ENCODE data around the gene CPSF7. TPM values are rescaled to one million over a fixed set of nuclear protein-coding genes. Genes with fewer than 3 reads are reported as not detected.

CPSF7 gene
- total RNA-seq, 1 experiment from 2014 or later, result 51.1 TPM

DNA sequence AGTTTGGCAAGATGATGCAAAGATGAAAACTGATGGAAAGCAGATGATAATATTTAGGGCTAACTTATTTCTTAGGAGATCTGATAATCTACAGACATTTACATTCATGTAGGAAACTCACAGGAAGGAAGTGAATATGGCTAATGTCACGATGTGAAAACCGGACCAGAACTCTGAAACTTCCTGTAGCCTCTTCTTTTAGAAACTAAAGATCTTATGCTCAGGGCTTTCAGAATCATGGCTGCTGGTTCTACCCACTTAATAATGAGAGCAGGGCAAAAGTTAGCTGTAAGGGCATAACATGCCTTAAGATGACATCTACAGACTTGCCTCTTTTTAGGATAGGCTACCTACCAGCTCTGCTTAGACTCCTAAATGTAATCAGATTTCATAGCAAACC is 15.2 kb downstream of the CPSF7 start:
- Histone ChIP-seq H3K27ac (ENCODE audit: low read length) (no peak overlapping the region), H3K27me3 (ENCODE audit: low read length) (no peaks in the 10 kb centered on the region), H3K4me1 (ENCODE audit: insufficient read depth, low read length) (0 out of 2 replicates have a peak, but pooled peaks cover 5% of the 10 kb centered on the region), H3K4me3 (ENCODE audit: low read length) (no peak overlapping the region), H3K4me2 (ENCODE audit: low read length) (no peak overlapping the region), H3K9ac (ENCODE audit: low read length) (no peak overlapping the region), H3K9me2 (replicated peaks; ENCODE audit: low read length) (no peaks in the 10 kb centered on the region), H3K36me3 (ENCODE audit: low read depth, low read length) (peaks cover 88% of the 10 kb centered on the region), H4K20me1 (ENCODE audit: low read length) (peaks cover 16% of the 10 kb centered on the region), H3K9me3 (ENCODE audit: low read length) (no peaks in the 10 kb centered on the region), H3F3A (ENCODE audit: low read length, unreplicated experiment) (no peaks in the 10 kb centered on the region), H2AFZ (ENCODE audit: low read length) (no peak overlapping the region), H3K79me2 (ENCODE audit: low read length) (peaks cover 19% of the 10 kb centered on the region)
- ATAC-seq (no peak), DNase-seq (no peak)
- POLR2A ChIA-PET (ENCODE audit: unreplicated experiment), result no interaction called here
- no TSS peak for BruUV-seq (replicated peaks)
- CTCF ChIA-PET, result no interaction called here
- TF ChIP-seq EZH2phosphoT487 (IDR thresholded peaks at IDR 0.05; ENCODE audit: borderline replicate concordance, low read length) (no peak), CTCF (conservative IDR thresholded peaks at IDR 0.05; ENCODE audit: low read depth, low read length) (no peak), EZH2 (IDR thresholded peaks at IDR 0.05; ENCODE audit: low read length, unreplicated experiment) (no peak)
- intact Hi-C loops (cut with micrococcal nuclease), result no loop called here

- H3K4me1 ChIP-seq (ENCODE audit: insufficient read depth, low read length), result 0 out of 2 replicates have a peak, but pooled peaks cover 5% of the 10 kb centered on the region
- no peaks in the 10 kb centered on the region for H3K27me3 ChIP-seq (ENCODE audit: low read length)
- no peak overlapping the region for H3K4me3 ChIP-seq (ENCODE audit: low read length)
- peaks cover 16% of the 10 kb centered on the region for H4K20me1 ChIP-seq (ENCODE audit: low read length)
- H3K79me2 ChIP-seq (ENCODE audit: low read length), result peaks cover 15% of the 10 kb centered on the region
- H3K4me2 ChIP-seq (ENCODE audit: low read length), result no peak overlapping the region
- no peaks in the 10 kb centered on the region for H3K9me2 ChIP-seq (replicated peaks; ENCODE audit: low read length)
- TF ChIP-seq CTCF (conservative IDR thresholded peaks at IDR 0.05; ENCODE audit: low read depth, low read length), result no peak
- no peak for TF ChIP-seq EZH2 (IDR thresholded peaks at IDR 0.05; ENCODE audit: low read length, unreplicated experiment)
- no peak for TF ChIP-seq EZH2phosphoT487 (IDR thresholded peaks at IDR 0.05; ENCODE audit: borderline replicate concordance, low read length)
- H3K36me3 ChIP-seq (ENCODE audit: low read depth, low read length), result peaks cover 92% of the 10 kb centered on the region
- H3F3A ChIP-seq (ENCODE audit: low read length, unreplicated experiment), result no peaks in the 10 kb centered on the region
- ATAC-seq, result peak; percentile 27
- intact Hi-C loops (cut with micrococcal nuclease), result no loop called here
- H3K27ac ChIP-seq (ENCODE audit: low read length), result no peak overlapping the region
- no TSS peak for BruUV-seq (replicated peaks)
- DNase-seq, result no peak
- ChIA-PET CTCF (no interaction called here), POLR2A (ENCODE audit: unreplicated experiment) (no interaction called here)
- H2AFZ ChIP-seq (ENCODE audit: low read length), result no peak overlapping the region
- no peak overlapping the region for H3K9ac ChIP-seq (ENCODE audit: low read length)
- H3K9me3 ChIP-seq (ENCODE audit: low read length), result no peaks in the 10 kb centered on the region
Measured at GRCh38 chr11:61413496-61413895, 16.3 kb downstream of the CPSF7 start.

DNA sequence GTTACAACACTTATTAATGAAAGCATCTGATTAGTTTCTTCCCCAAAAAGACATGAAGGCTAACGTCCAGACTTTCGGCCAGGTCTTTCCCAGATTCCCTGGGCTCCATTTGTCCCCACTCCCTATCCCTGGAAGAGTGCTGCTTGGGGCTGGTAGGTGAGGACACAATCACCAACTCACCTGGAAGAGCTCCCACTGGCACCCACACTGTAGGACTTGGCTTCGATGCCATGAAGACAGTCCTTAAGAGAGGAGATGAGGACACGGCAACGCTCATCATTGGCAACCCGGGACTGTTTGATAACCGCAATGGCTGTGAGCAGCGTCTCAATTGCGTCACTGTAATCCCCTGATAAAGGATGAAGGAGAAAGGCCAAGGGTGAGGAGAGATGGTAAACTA is 18.2 kb downstream of the CPSF7 start:
- intact Hi-C loops (cut with micrococcal nuclease), result no loop called here

More for the DNA sequence above, 18.2 kb downstream of the CPSF7 start:
- Histone ChIP-seq H3K4me3 (ENCODE audit: low read length) (no peak overlapping the region), H3K27me3 (ENCODE audit: low read length) (no peaks in the 10 kb centered on the region), H2AFZ (ENCODE audit: low read length) (no peak overlapping the region), H3K4me1 (ENCODE audit: insufficient read depth, low read length) (no peaks in the 10 kb centered on the region), H3K9ac (ENCODE audit: low read length) (no peak overlapping the region), H3K9me3 (ENCODE audit: low read length) (no peaks in the 10 kb centered on the region), H3F3A (ENCODE audit: low read length, unreplicated experiment) (no peaks in the 10 kb centered on the region), H3K27ac (ENCODE audit: low read length) (no peak overlapping the region), H3K4me2 (ENCODE audit: low read length) (no peak overlapping the region), H3K79me2 (ENCODE audit: low read length) (no peaks in the 10 kb centered on the region), H3K9me2 (replicated peaks; ENCODE audit: low read length) (no peaks in the 10 kb centered on the region), H4K20me1 (ENCODE audit: low read length) (no peaks in the 10 kb centered on the region), H3K36me3 (ENCODE audit: low read depth, low read length) (peaks cover 90% of the 10 kb centered on the region)
- no peak for TF ChIP-seq EZH2 (IDR thresholded peaks at IDR 0.05; ENCODE audit: low read length, unreplicated experiment)
- TF ChIP-seq CTCF (conservative IDR thresholded peaks at IDR 0.05; ENCODE audit: low read depth, low read length), result no peak
- no peak for TF ChIP-seq EZH2phosphoT487 (IDR thresholded peaks at IDR 0.05; ENCODE audit: borderline replicate concordance, low read length)
- no peak for ATAC-seq
- DNase-seq, result no peak
- CTCF ChIA-PET, result no interaction called here
- no TSS peak for BruUV-seq (replicated peaks)
- POLR2A ChIA-PET (ENCODE audit: unreplicated experiment), result no interaction called here
